ENCODE data around the gene KLF11.
"Not testable (repeated sequence)": the region's sequence is repeated elsewhere in the genome, so short reads cannot be mapped to it uniquely, and the experiment has no call there.

The KLF11 gene

DNA sequence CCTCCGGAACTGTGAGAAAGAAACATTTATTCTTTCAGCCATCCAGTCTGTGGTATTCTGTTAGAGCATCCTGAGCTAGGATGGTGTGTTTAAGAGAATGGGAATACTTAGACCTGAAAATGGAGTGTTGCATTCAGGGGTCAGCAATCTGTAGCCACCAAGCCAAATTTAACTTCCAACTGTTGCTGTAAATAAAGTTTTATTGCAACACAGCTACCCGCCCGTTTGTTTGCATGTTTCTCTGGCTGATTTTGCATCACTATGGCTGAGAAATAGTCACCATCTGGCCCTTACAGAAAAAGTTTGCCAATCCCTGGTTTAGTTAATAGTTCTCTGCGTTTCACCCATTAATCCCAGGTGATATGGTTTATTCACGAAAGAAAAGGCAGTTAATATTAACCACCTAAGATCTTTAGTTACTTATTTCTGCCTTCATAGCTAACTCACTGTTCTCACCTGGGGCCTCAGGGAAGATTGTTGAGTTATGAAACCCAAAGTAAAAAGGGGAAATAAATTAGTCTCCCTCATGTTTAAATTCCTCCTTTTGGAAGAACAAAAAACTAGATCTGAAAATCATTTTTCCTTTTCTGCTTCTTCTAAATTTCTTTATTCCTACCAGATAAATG is 46.3 kb downstream of the KLF11 start:
- DNase-seq, result no peak
- H3K36me3 ChIP-seq, result no peaks in the 10 kb centered on the region
- H3K27ac ChIP-seq, result no peak overlapping the region
- no peak overlapping the region for H3K4me3 ChIP-seq (ENCODE audit: low read depth, low read length)
- TF ChIP-seq CTCF (IDR thresholded peaks at IDR 0.05; ENCODE audit: low read depth, low read length), result no peak
- H3K27me3 ChIP-seq (ENCODE audit: insufficient read depth, low read depth, severe bottlenecking), result no peaks in the 10 kb centered on the region
- H3K9me3 ChIP-seq (ENCODE audit: severe bottlenecking), result no peaks in the 10 kb centered on the region

GRCh38 chr2:10091182-10091888 is 48.0 kb downstream of the KLF11 start:
- no peaks in the 10 kb centered on the region for H3K9me3 ChIP-seq (ENCODE audit: severe bottlenecking)
- H3K36me3 ChIP-seq, result no peaks in the 10 kb centered on the region
- no peak for DNase-seq
- no peak overlapping the region for H3K4me3 ChIP-seq (ENCODE audit: low read depth, low read length)
- no peaks in the 10 kb centered on the region for H3K27me3 ChIP-seq (ENCODE audit: insufficient read depth, low read depth, severe bottlenecking)
- no peak for TF ChIP-seq CTCF (IDR thresholded peaks at IDR 0.05; ENCODE audit: low read depth, low read length)
- H3K27ac ChIP-seq, result no peak overlapping the region

- not testable (repeated sequence) for H3K27me3 ChIP-seq (ENCODE audit: insufficient read depth, low read depth, severe bottlenecking); H3K36me3 ChIP-seq; DNase-seq; H3K4me3 ChIP-seq (ENCODE audit: low read depth, low read length); H3K27ac ChIP-seq; H3K9me3 ChIP-seq (ENCODE audit: severe bottlenecking)
Observed at GRCh38 chr2:10091889-10092244, 48.5 kb downstream of the KLF11 start.

DNA sequence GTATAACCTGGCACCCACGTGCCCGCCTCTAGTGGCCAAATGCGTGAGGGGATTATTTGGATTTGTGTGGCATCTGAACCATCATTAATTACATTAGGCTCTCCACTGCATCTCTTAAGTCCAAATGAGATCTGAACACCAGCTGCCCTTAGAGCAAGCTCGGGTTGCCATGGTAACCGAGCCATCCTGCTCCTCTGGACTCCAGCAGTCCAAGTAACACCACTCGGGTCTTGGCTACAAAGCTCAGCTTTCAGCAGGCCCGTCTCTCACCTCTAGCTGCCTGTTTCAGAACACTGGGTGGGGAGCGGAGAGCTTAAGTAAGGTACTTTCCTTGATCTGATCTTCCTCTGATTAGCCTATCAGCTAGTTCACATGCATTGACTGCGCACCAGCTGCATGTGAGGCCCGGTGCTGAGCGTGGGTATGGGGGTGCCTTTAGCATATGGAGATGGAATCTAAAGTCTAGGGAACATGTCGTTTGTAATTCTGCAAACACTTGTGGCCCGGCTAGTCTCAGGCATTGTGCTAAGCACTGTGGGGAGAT is 51.0 kb downstream of the KLF11 start:
- Histone ChIP-seq H3K36me3 (no peaks in the 10 kb centered on the region), H3K27ac (no peak overlapping the region), H3K4me3 (ENCODE audit: low read depth, low read length) (no peak overlapping the region; the same call in 1 of the 2 replicates), H3K27me3 (ENCODE audit: insufficient read depth, low read depth, severe bottlenecking) (no peaks in the 10 kb centered on the region), H3K9me3 (ENCODE audit: severe bottlenecking) (no peaks in the 10 kb centered on the region)
- DNase-seq, result peak; percentile 92
- TF ChIP-seq CTCF (IDR thresholded peaks at IDR 0.05; ENCODE audit: low read depth, low read length), result peak; percentile 34

GRCh38 chr2:10095175-10095574 is 51.8 kb downstream of the KLF11 start:
- no peak for DNase-seq
- H3K27me3 ChIP-seq (ENCODE audit: insufficient read depth, low read depth, severe bottlenecking), result no peaks in the 10 kb centered on the region
- TF ChIP-seq CTCF (IDR thresholded peaks at IDR 0.05; ENCODE audit: low read depth, low read length), result no peak
- no peak overlapping the region for H3K27ac ChIP-seq
- H3K9me3 ChIP-seq (ENCODE audit: severe bottlenecking), result no peaks in the 10 kb centered on the region
- H3K36me3 ChIP-seq, result no peaks in the 10 kb centered on the region
- no peak overlapping the region for H3K4me3 ChIP-seq (ENCODE audit: low read depth, low read length)

- Histone ChIP-seq H3K36me3 (no peaks in the 10 kb centered on the region), H3K4me3 (ENCODE audit: low read depth, low read length) (no peak overlapping the region), H3K9me3 (ENCODE audit: severe bottlenecking) (no peaks in the 10 kb centered on the region), H3K27me3 (ENCODE audit: insufficient read depth, low read depth, severe bottlenecking) (no peaks in the 10 kb centered on the region), H3K27ac (no peak overlapping the region)
- DNase-seq, result no peak
- no peak for TF ChIP-seq CTCF (IDR thresholded peaks at IDR 0.05; ENCODE audit: low read depth, low read length)
Observed at GRCh38 chr2:10096641-10097040, 53.3 kb downstream of the KLF11 start.

Data from WERI-Rb-1 (cell line).